H9 (cell line): ENCODE measurements around the gene MAMDC4. TPM values are rescaled to one million over a fixed set of nuclear protein-coding genes. Genes with fewer than 3 reads are reported as not detected.

Source experiments
- DNase-seq: peaks from one replicate; pipeline ENCODE4 v3.0.0-alpha.2; 2017
- H2AFZ ChIP-seq: one replicate; pipeline ENCODE4 v1.6.1; 2013; ENCODE audit warnings: mild to moderate bottlenecking, low read length, control low read depth, moderate library complexity
- H2AK5ac ChIP-seq: 2 replicates; pipeline ENCODE4 v1.6.1; 2013; ENCODE audit warnings: low read length, control low read depth, mixed read lengths; ENCODE audit not compliant: insufficient read length
- H2BK120ac ChIP-seq: one replicate; pipeline ENCODE4 v1.6.1; 2013; ENCODE audit warnings: low read depth, mild to moderate bottlenecking, low read length, control low read depth, inconsistent platforms; ENCODE audit not compliant: poor library complexity, severe bottlenecking
- H2BK12ac ChIP-seq: 2 replicates; pipeline ENCODE4 v1.6.1; 2013; ENCODE audit warnings: low read length, control low read depth, mixed read lengths, low read depth; ENCODE audit not compliant: insufficient read length
- H2BK15ac ChIP-seq: 2 replicates; pipeline ENCODE4 v1.6.1; 2013; ENCODE audit warnings: low read depth, low read length, control low read depth
- H2BK20ac ChIP-seq: one replicate; pipeline ENCODE4 v1.6.1; 2013; ENCODE audit warnings: low read depth, mild to moderate bottlenecking, low read length, control low read depth, inconsistent platforms; ENCODE audit not compliant: poor library complexity, severe bottlenecking
- H2BK5ac ChIP-seq: 2 replicates; pipeline ENCODE4 v1.6.1; 2013; ENCODE audit warnings: low read length, control low read depth, mixed read lengths; ENCODE audit not compliant: insufficient read length
- H3K14ac ChIP-seq: 2 replicates; pipeline ENCODE4 v1.6.1; 2013; ENCODE audit warnings: low read length, control low read depth; ENCODE audit not compliant: insufficient read depth
- H3K18ac ChIP-seq: 2 replicates; pipeline ENCODE4 v1.6.1; 2013; ENCODE audit warnings: low read depth, mild to moderate bottlenecking, mixed read lengths, low read length, control low read depth; ENCODE audit not compliant: insufficient read length
- H3K23ac ChIP-seq: 2 replicates; pipeline ENCODE4 v1.6.1; 2013; ENCODE audit warnings: low read length, control low read depth, mixed read lengths, low read depth; ENCODE audit not compliant: insufficient read length
- H3K23me2 ChIP-seq: 2 replicates; pipeline ENCODE4 v1.6.1; 2013; ENCODE audit warnings: low read depth, mild to moderate bottlenecking, mixed read lengths, low read length, control low read depth; ENCODE audit not compliant: insufficient read length, poor library complexity, severe bottlenecking
- H3K27ac ChIP-seq: 2 replicates; pipeline ENCODE4 v1.5.1; 2013; ENCODE audit warnings: low read length, control low read depth, mixed read lengths, low read depth; ENCODE audit not compliant: insufficient read length
- H3K27me3 ChIP-seq: 2 replicates; pipeline ENCODE4 v1.6.1; 2013; ENCODE audit warnings: low read length, control low read depth, inconsistent platforms; ENCODE audit not compliant: insufficient read depth
- H3K4ac ChIP-seq: 2 replicates; pipeline ENCODE4 v1.6.1; 2013; ENCODE audit warnings: low read depth, mild to moderate bottlenecking, control low read depth, inconsistent platforms, low read length, moderate library complexity
- H3K4me1 ChIP-seq: 2 replicates; pipeline ENCODE4 v1.6.1; 2013; ENCODE audit warnings: low read length, control low read depth, inconsistent platforms; ENCODE audit not compliant: insufficient read depth
- H3K4me2 ChIP-seq: 2 replicates; pipeline ENCODE4 v1.6.1; 2013; ENCODE audit warnings: low read length, control low read depth, mixed read lengths; ENCODE audit not compliant: insufficient read length, insufficient read depth
- H3K56ac ChIP-seq: 2 replicates; pipeline ENCODE4 v1.6.1; 2013; ENCODE audit warnings: low read depth, mild to moderate bottlenecking, mixed read lengths, low read length, control low read depth; ENCODE audit not compliant: insufficient read length
- H3K79me1 ChIP-seq: 2 replicates; pipeline ENCODE4 v1.6.1; 2013; ENCODE audit warnings: low read depth, mild to moderate bottlenecking, moderate library complexity, low read length, control low read depth, inconsistent platforms; ENCODE audit not compliant: insufficient read depth, poor library complexity, severe bottlenecking
- H3K79me2 ChIP-seq: 2 replicates; pipeline ENCODE4 v1.6.1; 2013; ENCODE audit warnings: low read length, control low read depth, inconsistent platforms; ENCODE audit not compliant: insufficient read depth
- H3K9ac ChIP-seq: 2 replicates; pipeline ENCODE4 v1.6.1; 2013; ENCODE audit warnings: low read length, control low read depth, mixed read lengths; ENCODE audit not compliant: insufficient read length; ENCODE audit errors: extremely low read depth
- H3K9me3 ChIP-seq: one replicate; pipeline ENCODE4 v1.6.1; 2013; ENCODE audit warnings: low read depth, low read length, inconsistent platforms; ENCODE audit not compliant: control insufficient read depth
- H3T11ph ChIP-seq: one replicate; pipeline ENCODE4 v1.6.1; 2013; ENCODE audit warnings: mild to moderate bottlenecking, low read length, control low read depth, inconsistent platforms
- H4K20me1 ChIP-seq: one replicate; pipeline ENCODE4 v1.6.1; 2013; ENCODE audit not compliant: control insufficient read depth, insufficient read length, insufficient read depth
- H4K5ac ChIP-seq: 2 replicates; pipeline ENCODE4 v1.6.1; 2013; ENCODE audit warnings: low read depth, mild to moderate bottlenecking, mixed read lengths, low read length, control low read depth; ENCODE audit not compliant: insufficient read length
- H4K8ac ChIP-seq: replicated peaks from 2 replicates; pipeline ENCODE4 v1.6.1; 2013; ENCODE audit warnings: low read length, control low read depth, mixed read lengths, low read depth; ENCODE audit not compliant: insufficient read length
- H4K91ac ChIP-seq: 2 replicates; pipeline ENCODE4 v1.6.1; 2013; ENCODE audit warnings: low read depth, mild to moderate bottlenecking, moderate library complexity, mixed read lengths, low read length, control low read depth; ENCODE audit not compliant: insufficient read length
- H3K27ac Mint-ChIP-seq, 3 experiments: 2 replicates in 2 of 3; 3 replicates in 1 of 3; pipeline ENCODE4 v1.8.0; 2020 to 2021; ENCODE audit warnings: mixed read lengths in 3 of 3, mild to moderate bottlenecking in 1 of 3, moderate library complexity in 1 of 3
- H3K27me3 Mint-ChIP-seq: 2 replicates; pipeline ENCODE4 v1.8.0; 2021; ENCODE audit warnings: low read depth, mild to moderate bottlenecking, moderate library complexity, mixed read lengths
- H3K36me3 Mint-ChIP-seq, 3 experiments: 2 replicates in 2 of 3; 3 replicates in 1 of 3; pipeline ENCODE4 v1.8.0; 2020 to 2021; ENCODE audit warnings: low read depth in 3 of 3, mixed read lengths in 3 of 3; ENCODE audit not compliant: insufficient read depth in 1 of 3
- H3K4me1 Mint-ChIP-seq, 2 experiments: 2 replicates each; pipeline ENCODE4 v1.8.0; 2020; ENCODE audit warnings: mixed read lengths in 2 of 2
- H3K4me3 Mint-ChIP-seq, 2 experiments: 2 replicates in 1 of 2; 3 replicates in 1 of 2; pipeline ENCODE4 v1.8.0; 2020 to 2021; ENCODE audit warnings: mild to moderate bottlenecking in 2 of 2, mixed read lengths in 2 of 2, moderate library complexity in 1 of 2
- H3K9me3 Mint-ChIP-seq, 2 experiments: 2 replicates in 1 of 2; 3 replicates in 1 of 2; pipeline ENCODE4 v1.8.0; 2020; ENCODE audit warnings: mild to moderate bottlenecking in 2 of 2, mixed read lengths in 2 of 2, moderate library complexity in 1 of 2
- CTCF ChIP-seq: fragments of 200-600 bp; sonication (generic); conservative IDR thresholded peaks from 3 replicates; pipeline ENCODE4 v1.8.0; 2021; ENCODE audit warnings: antibody characterized with exemption, mild to moderate bottlenecking
- WGBS: extraction: QIAGEN DNeasy Blood & Tissue Kit; methylation state at CpG from one replicate; pipeline ENCODE4 v1.1.7; 2013; ENCODE audit warnings: missing lambda C conversion rate, low lambda C conversion rate, mixed read lengths; ENCODE audit not compliant: insufficient read length; ENCODE audit errors: extremely low coverage; 5-methylcytosine and 5-hydroxymethylcytosine counted together
- total RNA-seq: library from RNA; stranded (reverse); gene quantifications from 2 replicates; pipeline ENCODE4 v1.2.1, GENCODE V29; 2021

Gene MAMDC4
- total RNA-seq, 1 experiment from 2014 or later, result 9.2 TPM

- Histone ChIP-seq H4K8ac (no peak overlapping the region), H3K27ac (no peak overlapping the region), H3K27me3 (no peaks in the 10 kb centered on the region), H2BK5ac (no peak overlapping the region), H2BK15ac (no peak overlapping the region), H2BK12ac (no peak overlapping the region), H2BK120ac (no peak overlapping the region), H3K79me1 (peaks cover 13% of the 10 kb centered on the region), H3K9ac (no peak overlapping the region), H4K20me1 (no peaks in the 10 kb centered on the region), H3K79me2 (peaks cover 10% of the 10 kb centered on the region; the same call in 1 of the 2 replicates), H3K23me2 (peaks cover 4% of the 10 kb centered on the region), H3T11ph (no peak overlapping the region), H3K14ac (no peak overlapping the region), H3K18ac (no peak overlapping the region), H3K4ac (no peak overlapping the region), H4K91ac (no peak overlapping the region), H4K5ac (no peak overlapping the region), H2AFZ (no peak overlapping the region), H2AK5ac (no peak overlapping the region), H2BK20ac (no peak overlapping the region), H3K4me2 (no peak overlapping the region), H3K56ac (no peak overlapping the region), H3K23ac (no peak overlapping the region), H3K4me1 (no peaks in the 10 kb centered on the region; the same call in 1 of the 2 replicates), H3K9me3 (no peaks in the 10 kb centered on the region)
- no peak for DNase-seq
- Mint-ChIP-seq H3K4me3 (no peak overlapping the region), H3K9me3 (no peaks in the 10 kb centered on the region), H3K27ac (no peak overlapping the region), H3K36me3 (peaks cover 4 to 23% (median 23%) of the 10 kb centered on the region in 3 experiments; a peak in 5 of 7 replicates), H3K4me1 (peaks cover 7 to 13% of the 10 kb centered on the region in 2 experiments), H3K27me3 (no peaks in the 10 kb centered on the region)
- WGBS, result no CpG with 5 or more reads among the region's 8 CpGs
- no peak for TF ChIP-seq CTCF
Observed at GRCh38 chr9:136888454-136888853, 36.3 kb downstream of the MAMDC4 start.
